Liver (tissue), 3 donors: Measurements from ENCODE around the gene KRT27.

Experiments used
- CTCF ChIP-seq: fragments of 150-350 bp; IDR thresholded peaks from 2 replicates; pipeline ENCODE4 v1.5.1; 2017; ENCODE audit warnings: improper control_type of control experiment, low read depth, low read length; ENCODE audit not compliant: missing input control
- SP1 ChIP-seq: IDR thresholded peaks from 2 replicates; pipeline ENCODE4 v1.6.1; 2018; ENCODE audit warnings: antibody characterized with exemption, mild to moderate bottlenecking
- donor health status: healthy.
- donor health status: healthy.

GRCh38 chr17:40818343-40818732, 36.0 kb upstream of the KRT27 start:
- TF ChIP-seq CTCF (no peak), SP1 (no peak)
